Hepatocyte (in vitro differentiated cells): ENCODE results near the gene ZBTB7A. TPM values are rescaled to one million over a fixed set of nuclear protein-coding genes. Genes with fewer than 3 reads are reported as not detected.

Source experiments
- DNase-seq: peaks from one replicate; pipeline ENCODE4 v3.0.0-alpha.2; 2016; ENCODE audit warnings: low spot score
- H2AFZ ChIP-seq: fragments of 200-600 bp; sonication (generic); 2 replicates; pipeline ENCODE4 v1.6.0; 2016; ENCODE audit warnings: antibody characterized with exemption, mild to moderate bottlenecking
- H3K27ac ChIP-seq: fragments of 200-600 bp; sonication (generic); 2 replicates; pipeline ENCODE4 v1.5.1; 2016; ENCODE audit warnings: mild to moderate bottlenecking
- H3K27me3 ChIP-seq: fragments of 200-600 bp; sonication (generic); 2 replicates; pipeline ENCODE4 v1.6.1; 2016
- H3K36me3 ChIP-seq: fragments of 200-600 bp; sonication (generic); replicated peaks from 2 replicates; pipeline ENCODE4 v1.5.1; 2016; ENCODE audit warnings: low read depth; ENCODE audit not compliant: insufficient read depth
- H3K4me1 ChIP-seq: fragments of 200-600 bp; sonication (generic); 2 replicates; pipeline ENCODE4 v1.5.1; 2016; ENCODE audit warnings: mild to moderate bottlenecking, moderate library complexity; ENCODE audit not compliant: insufficient read depth
- H3K4me2 ChIP-seq: fragments of 200-600 bp; sonication (generic); 2 replicates; pipeline ENCODE4 v1.6.0; 2016
- H3K4me3 ChIP-seq: fragments of 200-600 bp; sonication (generic); 2 replicates; pipeline ENCODE4 v1.5.1; 2016; ENCODE audit warnings: mild to moderate bottlenecking
- H3K79me2 ChIP-seq: fragments of 200-600 bp; sonication (generic); 2 replicates; pipeline ENCODE4 v1.6.0; 2017; ENCODE audit warnings: mild to moderate bottlenecking
- H3K9me2 ChIP-seq: fragments of 200-600 bp; sonication (generic); replicated peaks from 2 replicates; pipeline ENCODE4 v1.6.0; 2017; ENCODE audit warnings: mild to moderate bottlenecking; ENCODE audit not compliant: insufficient read depth
- H3K9me3 ChIP-seq: fragments of 200-600 bp; sonication (generic); 2 replicates; pipeline ENCODE4 v1.5.1; 2016; ENCODE audit warnings: low read depth, mild to moderate bottlenecking
- H4K20me1 ChIP-seq: fragments of 200-600 bp; sonication (generic); 2 replicates; pipeline ENCODE4 v1.6.0; 2016; ENCODE audit warnings: mild to moderate bottlenecking; ENCODE audit not compliant: insufficient read depth, poor library complexity, severe bottlenecking
- EZH2 ChIP-seq: fragments of 200-600 bp; sonication (generic); IDR thresholded peaks from 2 replicates; pipeline ENCODE4 v1.6.1; 2016; ENCODE audit warnings: antibody characterized with exemption, mild to moderate bottlenecking, borderline replicate concordance
- EZH2phosphoT487 ChIP-seq: fragments of 200-600 bp; sonication (generic); IDR thresholded peaks from one replicate; pipeline ENCODE4 v1.6.1; 2018; ENCODE audit warnings: antibody characterized with exemption, mild to moderate bottlenecking, low read depth, moderate library complexity; ENCODE audit not compliant: unreplicated experiment, severe bottlenecking
- WGBS: methylation state at CpG from one replicate; pipeline ENCODE4 v1.1.6; 2016; ENCODE audit warnings: low lambda C conversion rate; ENCODE audit errors: missing lambda C conversion rate; 5-methylcytosine and 5-hydroxymethylcytosine counted together
- polyA plus RNA-seq: library from polyadenylated mRNA; unstranded; fragments of >200 nt; fragmentation: Nextera tagmentation; extraction: Ambion mirVana; gene quantifications from 2 replicates; pipeline ENCODE4 v1.2.1, GENCODE V29; 2016
- total RNA-seq: library from RNA; depleted of rRNA; stranded (reverse); fragments of >200 nt; gene quantifications from 2 replicates; pipeline ENCODE4 v1.2.3, GENCODE V29; 2014
- TF ChIP-seq, protein P1 (sequence below): fragments of 200-600 bp; sonication (generic); IDR thresholded peaks from 2 replicates; pipeline ENCODE4 v1.5.1; 2016; ENCODE audit warnings: antibody characterized with exemption, mild to moderate bottlenecking; ENCODE audit not compliant: poor library complexity

The ZBTB7A gene
- total and polyA plus RNA-seq, 2 experiments from 2014 or later = 23.3 to 46.1 TPM

DNA sequence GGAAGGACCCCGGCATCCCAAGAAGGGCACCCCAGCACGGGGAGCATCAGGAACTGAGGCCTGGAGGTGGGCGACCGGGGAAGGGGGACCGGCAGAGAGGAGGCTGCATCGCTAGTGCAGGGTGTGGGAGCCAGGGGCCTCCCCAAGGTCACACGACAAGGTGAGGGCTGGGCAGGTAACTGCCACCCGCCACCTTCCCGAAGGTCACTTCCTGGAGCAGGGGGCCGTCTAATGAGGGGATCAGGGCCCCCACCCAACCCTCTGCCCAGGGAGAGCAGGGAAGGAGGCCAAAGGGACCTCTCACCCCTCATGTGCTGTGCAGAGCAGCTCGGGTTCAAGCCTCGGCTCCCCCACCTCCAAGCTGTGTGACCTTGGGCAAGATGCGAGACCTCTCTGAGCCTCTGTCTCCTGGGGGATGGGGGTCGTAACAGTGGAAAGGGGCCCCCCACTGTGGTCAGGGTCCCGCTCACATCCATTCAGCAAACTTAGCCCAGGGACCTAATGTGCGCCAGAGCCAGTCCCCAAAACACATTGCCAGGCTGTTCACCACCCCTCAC, 6.0 kb downstream of the ZBTB7A start:
- Histone ChIP-seq H4K20me1 (peaks cover 82% of the 10 kb centered on the region), H3K9me2 (no peaks in the 10 kb centered on the region), H2AFZ (no peak overlapping the region), H3K9me3 (no peaks in the 10 kb centered on the region), H3K79me2 (peaks cover 93% of the 10 kb centered on the region), H3K36me3 (no peaks in the 10 kb centered on the region), H3K4me3 (no peak overlapping the region), H3K27me3 (no peaks in the 10 kb centered on the region), H3K27ac (peak overlapping the region; percentile 98), H3K4me2 (peak overlapping the region; percentile 98), H3K4me1 (peaks cover 59% of the 10 kb centered on the region)
- 89% methylated on average over 16 of the region's 16 CpGs for WGBS
- TF ChIP-seq EZH2phosphoT487 (no peak), EZH2 (no peak)
- TF ChIP-seq, protein P1, sequence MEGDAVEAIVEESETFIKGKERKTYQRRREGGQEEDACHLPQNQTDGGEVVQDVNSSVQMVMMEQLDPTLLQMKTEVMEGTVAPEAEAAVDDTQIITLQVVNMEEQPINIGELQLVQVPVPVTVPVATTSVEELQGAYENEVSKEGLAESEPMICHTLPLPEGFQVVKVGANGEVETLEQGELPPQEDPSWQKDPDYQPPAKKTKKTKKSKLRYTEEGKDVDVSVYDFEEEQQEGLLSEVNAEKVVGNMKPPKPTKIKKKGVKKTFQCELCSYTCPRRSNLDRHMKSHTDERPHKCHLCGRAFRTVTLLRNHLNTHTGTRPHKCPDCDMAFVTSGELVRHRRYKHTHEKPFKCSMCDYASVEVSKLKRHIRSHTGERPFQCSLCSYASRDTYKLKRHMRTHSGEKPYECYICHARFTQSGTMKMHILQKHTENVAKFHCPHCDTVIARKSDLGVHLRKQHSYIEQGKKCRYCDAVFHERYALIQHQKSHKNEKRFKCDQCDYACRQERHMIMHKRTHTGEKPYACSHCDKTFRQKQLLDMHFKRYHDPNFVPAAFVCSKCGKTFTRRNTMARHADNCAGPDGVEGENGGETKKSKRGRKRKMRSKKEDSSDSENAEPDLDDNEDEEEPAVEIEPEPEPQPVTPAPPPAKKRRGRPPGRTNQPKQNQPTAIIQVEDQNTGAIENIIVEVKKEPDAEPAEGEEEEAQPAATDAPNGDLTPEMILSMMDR = no peak
- peak; percentile 26 for DNase-seq

DNA sequence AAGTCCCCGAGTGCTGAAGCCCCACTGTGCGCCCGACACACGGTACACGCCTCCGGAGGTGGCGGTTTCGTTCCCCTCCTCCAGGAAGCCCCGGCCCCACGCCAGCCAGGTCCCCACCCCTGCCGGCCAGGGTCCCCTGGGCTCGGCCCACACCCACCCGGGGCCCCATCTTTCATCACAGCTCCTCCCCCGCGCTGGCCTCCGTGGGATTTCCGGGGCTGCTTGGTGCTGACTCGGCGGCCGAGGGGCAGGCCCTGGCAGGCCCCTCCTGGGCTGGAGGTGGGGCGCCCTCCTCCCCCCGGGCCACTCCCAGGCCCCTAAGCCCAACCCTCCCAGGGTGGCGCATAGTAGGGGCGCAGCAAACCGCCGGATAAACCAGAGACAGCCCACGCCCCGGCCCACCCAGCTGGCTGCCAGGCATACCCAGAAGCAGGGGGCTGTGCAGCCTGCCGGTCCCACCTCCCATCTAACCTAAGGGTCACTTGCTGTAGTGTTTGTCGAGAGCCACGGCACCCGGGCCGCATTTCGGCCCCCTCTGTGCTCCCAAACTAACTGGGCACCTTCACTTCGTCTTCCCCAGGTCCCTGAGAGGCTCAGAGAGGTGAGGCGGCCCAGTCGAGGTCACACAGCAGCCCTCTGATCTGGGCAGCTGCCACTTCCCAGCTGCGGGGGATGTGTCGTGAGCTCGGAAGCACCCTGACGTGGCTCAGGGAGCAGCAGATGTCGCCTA, 6.6 kb downstream of the ZBTB7A start:
- Histone ChIP-seq H3K4me1 (peaks cover 59% of the 10 kb centered on the region), H3K36me3 (no peaks in the 10 kb centered on the region), H3K4me3 (no peak overlapping the region), H2AFZ (no peak overlapping the region), H3K79me2 (peaks cover 96% of the 10 kb centered on the region), H3K9me2 (no peaks in the 10 kb centered on the region), H4K20me1 (peaks cover 84% of the 10 kb centered on the region), H3K9me3 (no peaks in the 10 kb centered on the region), H3K27ac (peak overlapping the region; percentile 98), H3K27me3 (no peaks in the 10 kb centered on the region), H3K4me2 (peak overlapping the region; percentile 98)
- TF ChIP-seq, protein P1 = no peak
- TF ChIP-seq EZH2 = no peak
- no peak for TF ChIP-seq EZH2phosphoT487
- WGBS = 87% methylated on average over 24 of the region's 42 CpGs
- peak; percentile 73 for DNase-seq

GRCh38 chr19:4059453-4059871, 7.2 kb downstream of the ZBTB7A start:
- no peaks in the 10 kb centered on the region for H3K9me2 ChIP-seq
- H3K4me3 ChIP-seq = no peak overlapping the region
- H3K36me3 ChIP-seq = no peaks in the 10 kb centered on the region
- H2AFZ ChIP-seq = no peak overlapping the region
- peaks cover 82% of the 10 kb centered on the region for H4K20me1 ChIP-seq
- peak overlapping the region; percentile 98 for H3K27ac ChIP-seq
- TF ChIP-seq, protein P1 = no peak
- TF ChIP-seq EZH2phosphoT487 = no peak
- no peak for TF ChIP-seq EZH2
- peaks cover 59% of the 10 kb centered on the region for H3K4me1 ChIP-seq
- WGBS = 68% methylated on average over 16 of the region's 19 CpGs
- peaks cover 96% of the 10 kb centered on the region for H3K79me2 ChIP-seq
- no peaks in the 10 kb centered on the region for H3K27me3 ChIP-seq
- H3K9me3 ChIP-seq = no peaks in the 10 kb centered on the region
- DNase-seq = peak; percentile 51
- peak overlapping the region; percentile 98 for H3K4me2 ChIP-seq
